PFSK-1 (cell line): ENCODE measurements around the gene RAG1.

Experiments
- POLR2AphosphoS5 ChIP-seq: IDR thresholded peaks from 2 replicates; pipeline ENCODE4 v1.6.1; 2012; ENCODE audit warnings: low read depth, mild to moderate bottlenecking, control low read depth, low read length, moderate library complexity
- REST ChIP-seq, 2 experiments: IDR thresholded peaks; 2 replicates each; pipeline versions ENCODE4 v1.6.1 to v1.8.0; 2011 to 2012; ENCODE audit warnings: low read depth in 2 of 2, low read length in 2 of 2, control low read depth in 1 of 2, inconsistent platforms in 1 of 2, mild to moderate bottlenecking in 1 of 2, moderate library complexity in 1 of 2; ENCODE audit not compliant: insufficient read depth in 1 of 2

DNA sequence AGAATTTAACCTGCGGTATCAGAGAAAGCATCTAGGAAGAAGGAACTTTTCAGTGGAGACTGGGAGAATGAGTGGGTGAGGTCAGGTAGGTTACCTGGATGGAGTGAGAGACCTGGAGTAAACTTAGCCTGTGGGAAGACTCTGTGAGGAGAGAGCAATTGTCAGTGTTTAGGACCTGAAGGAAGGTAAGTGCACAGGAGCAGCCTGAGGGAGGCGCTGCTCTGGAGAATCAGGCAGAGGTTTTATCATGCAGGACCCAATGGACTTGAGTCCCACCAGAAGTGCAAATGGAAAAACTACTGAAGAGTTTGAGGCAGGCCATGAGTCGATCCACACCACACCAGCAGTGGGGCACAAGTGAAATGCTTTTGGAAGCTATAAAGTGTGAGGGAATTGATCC is 15.9 kb downstream of the RAG1 start:
- TF ChIP-seq POLR2AphosphoS5 (no peak), REST (IDR thresholded peaks at IDR 0.05; ENCODE audit: insufficient read depth in 1 of 2, low read depth in 2 of 2, low read length in 2 of 2) (no peak)
